Stimulated activated CD8-positive, alpha-beta memory T cell treated with anti-CD3 and anti-CD28 coated beads, Interleukin-2, amount 100 ng/mL, for 48 hours (primary cell): ENCODE measurements around the gene AP2S1.
A peak's percentile ranks its signal among the peaks of the same experiment; 100 is the strongest.
"Not testable (repeated sequence)": the region's sequence is repeated elsewhere in the genome, so short reads cannot be mapped to it uniquely, and the experiment has no call there.

ENCODE experiments used
- DNase-seq, 2 donors: peaks; one replicate each; pipeline ENCODE4 v3.0.0-alpha.2; 2020; ENCODE audit warnings: low read depth in 2 of 2

Gene AP2S1

GRCh38 chr19:46841458-46842083 lies 9.1 kb downstream of the AP2S1 start:
- no peak for DNase-seq

- DNase-seq = peak; percentile 15 to 20
These were observed 10.1 kb downstream of the AP2S1 start for GRCh38 chr19:46840498-46840942.

DNA sequence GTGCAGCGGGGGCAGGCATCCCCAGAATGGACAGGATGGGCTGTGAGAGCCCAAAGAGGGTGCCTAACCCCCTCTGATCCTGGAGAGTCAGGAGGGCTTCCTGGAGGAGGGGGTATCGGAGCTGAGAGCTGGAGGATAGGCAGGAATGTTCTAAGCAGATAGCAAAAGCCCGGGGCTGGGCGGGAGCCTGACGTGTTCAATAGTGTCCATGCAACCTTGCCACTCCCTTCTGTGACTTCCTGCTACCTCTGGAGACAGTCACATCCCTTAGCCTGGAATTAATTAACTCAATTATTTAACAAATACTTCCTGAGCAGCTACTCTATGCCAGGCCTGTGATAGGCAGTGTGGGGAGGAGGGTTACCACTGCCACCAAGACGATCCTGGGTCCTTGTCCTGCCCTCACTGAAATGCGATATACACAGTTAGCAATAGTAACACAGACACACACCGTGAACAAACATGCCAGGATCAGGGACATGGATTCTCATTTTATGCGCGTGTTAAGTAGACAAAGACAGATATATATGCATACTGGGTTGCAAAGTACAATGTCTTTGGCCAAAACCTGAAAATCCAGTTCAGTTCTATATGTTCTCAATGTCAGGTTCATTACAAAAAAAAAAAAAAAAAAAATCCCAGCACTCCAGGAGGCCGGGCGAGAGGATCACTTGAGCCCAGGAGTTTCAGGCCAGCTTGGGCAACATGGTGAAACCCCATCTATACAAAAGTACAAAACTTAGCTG lies 10.7 kb downstream of the AP2S1 start:
- DNase-seq = no peak

DNA sequence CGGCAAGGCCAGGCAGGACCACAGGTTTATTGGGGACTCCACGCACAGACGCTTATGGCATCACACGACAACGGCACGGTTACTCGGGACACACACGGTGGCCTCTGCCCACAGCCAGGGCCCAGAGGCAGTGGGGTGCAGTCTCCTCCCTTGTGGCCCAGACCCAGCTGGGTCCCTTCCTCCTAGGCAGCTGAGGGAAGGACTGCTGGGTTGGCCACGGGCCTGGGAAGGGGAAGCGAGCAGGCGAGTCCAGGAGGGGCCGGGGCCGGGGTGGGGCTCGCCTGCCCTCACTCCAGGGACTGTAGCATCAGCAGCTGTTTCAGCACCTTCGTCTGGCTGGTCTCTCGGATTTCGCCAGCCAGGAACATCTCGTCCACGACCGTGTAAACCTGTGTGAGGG lies 12.5 kb downstream of the AP2S1 start:
- no peak for DNase-seq

DNA sequence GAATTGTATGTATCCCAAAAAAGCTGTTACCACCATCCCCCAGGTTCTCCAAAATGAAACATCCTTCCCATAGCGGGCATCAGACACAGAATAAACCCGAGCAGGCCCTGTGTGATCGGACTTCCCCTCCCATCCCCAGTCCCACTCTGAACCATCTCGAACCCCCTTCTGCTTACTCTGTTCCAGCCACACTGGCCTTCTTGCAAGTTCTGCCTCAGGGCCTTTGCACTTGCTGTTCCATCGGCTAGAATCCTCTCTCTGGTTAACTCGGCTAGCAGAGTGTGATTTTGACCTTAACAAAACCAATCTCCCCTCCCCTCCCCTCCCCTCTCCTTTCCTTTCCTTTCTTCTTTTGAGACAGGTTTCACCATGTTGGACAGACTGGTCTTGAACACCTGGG lies 15.7 kb downstream of the AP2S1 start:
- DNase-seq = no peak

DNA sequence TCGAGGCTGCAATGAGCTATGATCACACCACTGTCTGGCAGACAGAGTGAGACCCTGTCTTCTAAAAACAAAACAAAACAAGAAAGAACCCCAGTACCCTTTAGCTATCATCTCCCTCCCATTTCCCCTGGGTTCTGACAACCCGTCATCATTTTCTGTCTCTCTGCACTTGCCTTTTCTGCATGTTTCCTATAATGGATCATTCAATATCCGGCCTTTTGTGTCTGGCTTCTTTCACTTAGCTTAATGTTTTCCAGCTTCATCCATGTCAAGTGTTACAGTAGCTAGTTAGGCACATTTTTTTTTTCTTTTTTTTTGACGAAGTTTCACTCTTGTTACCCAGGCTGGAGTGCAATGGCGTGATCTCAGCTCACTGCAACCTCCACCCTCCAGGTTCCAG lies 16.5 kb downstream of the AP2S1 start:
- DNase-seq = no peak

DNA sequence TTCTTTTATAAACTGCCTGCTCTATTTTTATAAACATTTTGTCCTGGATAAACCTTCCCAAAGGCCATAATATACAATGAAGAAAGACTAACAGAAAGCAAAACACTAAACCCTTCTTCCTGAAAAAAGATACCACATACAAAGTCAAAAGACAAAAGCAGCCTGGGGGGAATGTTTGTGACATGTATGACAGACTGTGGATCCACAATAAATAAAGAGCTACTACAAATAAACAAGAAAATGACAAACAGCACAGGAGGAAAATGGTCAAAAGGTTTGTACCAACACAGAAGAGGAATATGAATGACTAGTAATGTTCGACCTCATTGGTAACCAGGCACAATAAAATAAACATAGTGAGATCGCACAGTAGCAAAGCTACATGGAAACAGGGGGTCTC lies 19.8 kb downstream of the AP2S1 start:
- DNase-seq = no peak

- DNase-seq = peak; percentile 30
These were observed 22.2 kb downstream of the AP2S1 start for GRCh38 chr19:46828484-46828883.

DNA sequence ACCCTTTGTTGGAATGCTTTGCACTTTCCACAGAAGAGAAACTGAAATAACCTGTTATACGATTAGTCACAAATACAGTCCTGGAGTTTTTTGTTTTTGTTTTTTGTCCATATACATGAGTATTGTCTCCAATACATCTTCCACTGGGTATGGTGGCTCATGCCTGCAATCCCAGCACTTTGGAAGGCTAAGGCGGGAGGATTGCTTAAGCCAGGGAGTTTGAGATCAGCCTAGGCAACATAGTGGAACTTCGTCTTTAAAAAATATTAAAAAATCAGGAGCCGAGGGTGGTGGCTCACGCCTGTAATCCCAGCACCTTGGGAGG lies 25.0 kb downstream of the AP2S1 start:
- DNase-seq = no peak

DNA sequence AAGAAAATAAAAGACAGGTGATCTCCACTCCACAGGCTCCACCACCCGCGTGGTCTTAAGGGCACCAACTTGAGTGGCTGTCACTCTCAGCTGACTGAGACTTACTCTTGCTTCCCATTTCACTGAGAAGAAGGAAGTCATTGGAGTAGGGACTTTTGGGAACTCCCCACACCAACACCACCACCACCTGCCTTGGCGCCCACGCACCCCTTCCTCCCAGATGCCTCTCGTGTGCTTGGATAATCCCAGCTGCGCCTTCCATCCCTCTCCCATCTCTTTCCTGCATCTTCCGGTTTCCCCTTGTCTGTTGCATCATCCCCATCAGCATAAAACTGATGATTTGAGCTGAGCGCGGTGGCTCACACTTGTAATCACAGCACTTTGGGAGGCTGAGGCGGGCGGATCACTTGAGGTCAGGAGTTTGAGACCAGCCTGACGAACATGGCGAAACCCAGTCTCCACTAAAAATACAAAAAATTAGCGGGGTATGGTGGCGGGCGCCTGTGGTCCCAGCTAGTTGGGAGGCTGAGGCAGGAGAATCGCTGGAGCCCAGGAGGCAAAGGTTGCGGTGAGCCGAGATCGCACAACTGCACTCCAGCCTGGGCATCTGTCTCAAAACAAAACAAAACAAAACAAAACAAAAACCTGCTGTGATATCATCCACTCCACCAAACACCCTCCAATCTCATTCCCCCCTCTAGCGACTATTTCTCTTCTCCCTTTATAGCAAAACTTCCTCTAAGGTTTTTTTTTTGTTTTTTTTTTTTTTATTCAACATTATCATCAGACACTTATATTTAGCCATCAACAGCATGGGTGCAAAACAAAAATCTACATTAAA lies 25.5 kb downstream of the AP2S1 start:
- no peak for DNase-seq

DNA sequence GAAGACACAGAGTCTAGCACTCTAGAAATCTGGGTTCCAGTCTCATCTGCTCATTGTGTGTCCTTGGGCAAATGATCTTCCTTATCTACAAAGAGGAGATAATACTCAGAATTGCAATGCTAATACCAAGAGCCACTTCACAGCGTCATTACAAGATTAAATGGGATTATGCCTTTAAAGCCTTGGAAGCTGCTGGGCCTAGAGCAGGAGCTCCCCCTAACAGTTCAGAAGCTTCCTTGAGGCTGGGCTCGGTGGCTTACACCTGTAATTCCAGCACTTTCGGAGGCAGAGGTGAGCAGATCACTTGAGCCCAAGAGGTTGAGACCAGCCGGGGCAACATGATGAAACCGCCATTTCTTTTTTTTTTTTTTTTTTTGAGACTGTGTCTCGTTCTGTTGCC lies 27.6 kb downstream of the AP2S1 start:
- no peak for DNase-seq

GRCh38 chr19:46822410-46822787 lies 28.2 kb downstream of the AP2S1 start:
- DNase-seq = not testable (repeated sequence)

- peak; percentile 42 to 49 for DNase-seq
These were observed 28.9 kb downstream of the AP2S1 start for GRCh38 chr19:46821512-46822409.

- peak in 1 of 2 donors; percentile 8 for DNase-seq
These were observed 31.8 kb downstream of the AP2S1 start for GRCh38 chr19:46818812-46819211.

DNA sequence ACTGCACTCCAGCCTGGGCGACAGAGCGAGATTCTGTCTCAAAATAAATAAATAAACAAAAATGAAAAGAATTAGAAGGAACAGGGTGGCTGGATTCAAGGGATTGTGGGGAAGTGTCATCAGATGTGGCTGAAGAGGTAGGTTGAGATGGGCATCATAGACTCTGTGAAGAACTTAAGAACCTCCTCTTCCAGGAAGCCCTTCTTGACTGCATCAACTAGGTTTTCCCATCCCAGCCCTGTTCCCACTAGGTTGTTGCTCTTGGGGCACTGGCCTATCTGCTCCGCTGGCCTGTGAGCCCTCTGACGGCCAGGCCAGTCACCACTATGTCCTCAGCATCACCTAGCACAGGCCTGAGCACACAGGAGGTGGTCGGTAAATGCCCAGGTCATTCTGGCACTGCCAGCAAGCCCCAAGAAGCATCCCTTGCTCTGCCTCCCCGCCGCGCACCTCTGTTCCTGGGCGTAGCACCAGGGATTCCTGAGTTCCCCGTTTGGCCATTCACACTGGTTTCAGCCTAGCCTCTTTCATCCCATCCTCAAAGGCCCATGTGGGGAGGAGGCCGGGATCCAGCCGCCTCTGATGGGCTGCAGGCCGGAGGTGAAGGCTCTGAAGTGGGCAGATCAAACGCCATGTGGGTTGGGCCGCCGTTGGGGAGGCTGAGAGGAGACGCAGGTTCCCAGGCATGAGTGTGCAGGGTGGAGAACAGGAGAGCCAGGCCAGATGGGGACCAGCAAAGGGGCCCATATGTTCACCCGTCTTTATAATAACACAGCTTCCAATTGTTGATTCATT lies 34.6 kb downstream of the AP2S1 start:
- DNase-seq = no peak

DNA sequence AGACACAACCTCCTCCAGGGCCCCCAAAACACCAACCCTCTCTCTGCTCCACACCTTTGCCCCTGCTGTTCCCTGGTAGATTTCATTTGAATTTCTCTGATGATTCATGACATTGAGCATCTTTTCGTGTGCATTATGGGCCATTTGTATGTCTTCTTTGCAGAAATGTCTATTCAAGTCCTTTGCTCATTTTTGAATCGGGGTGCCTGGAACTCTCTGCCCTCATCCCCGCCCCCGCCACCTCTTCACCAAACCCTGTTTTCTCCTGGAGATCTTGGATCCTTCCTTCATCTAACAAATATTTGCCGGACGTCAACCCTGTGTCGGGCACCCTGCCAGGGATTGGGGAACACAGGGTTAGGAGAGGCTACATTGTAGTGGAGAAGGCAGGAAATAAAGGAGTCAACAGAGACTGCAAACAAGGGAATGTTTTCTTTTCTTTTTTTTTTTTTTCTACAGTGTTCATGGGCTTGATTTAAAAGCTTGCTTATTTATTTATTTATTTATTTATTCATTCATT lies 36.7 kb downstream of the AP2S1 start:
- no peak for DNase-seq

GRCh38 chr19:46812977-46813838 lies 37.4 kb downstream of the AP2S1 start:
- DNase-seq = no peak

GRCh38 chr19:46809534-46810272 lies 40.9 kb downstream of the AP2S1 start:
- DNase-seq = no peak

- DNase-seq = no peak
These were observed 44.0 kb downstream of the AP2S1 start for GRCh38 chr19:46806656-46807055.
